ENCODE measurements around the gene SEC61A2.
A peak's percentile ranks its signal among the peaks of the same experiment; 100 is the strongest.

Gene SEC61A2

DNA sequence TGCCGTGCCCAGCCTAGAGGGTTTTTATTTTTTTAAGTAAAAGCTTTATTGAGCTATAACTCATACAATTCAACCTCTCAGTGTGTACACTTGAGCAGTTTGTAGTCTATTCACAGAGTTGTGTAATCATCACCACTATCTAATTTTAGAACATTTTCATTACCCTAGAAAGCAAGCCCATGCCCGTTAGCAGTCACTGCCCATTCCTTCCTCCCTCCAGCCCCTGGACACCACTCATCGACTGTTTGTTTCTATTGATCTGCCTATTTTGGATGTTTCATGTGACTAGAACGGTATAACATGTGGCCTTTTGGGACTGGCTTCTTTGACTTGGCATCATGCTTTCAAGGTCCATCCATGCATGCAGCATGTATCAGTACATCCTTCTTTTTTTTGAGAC is 25.7 kb upstream of the SEC61A2 start:
- TF ChIP-seq, protein P1, sequence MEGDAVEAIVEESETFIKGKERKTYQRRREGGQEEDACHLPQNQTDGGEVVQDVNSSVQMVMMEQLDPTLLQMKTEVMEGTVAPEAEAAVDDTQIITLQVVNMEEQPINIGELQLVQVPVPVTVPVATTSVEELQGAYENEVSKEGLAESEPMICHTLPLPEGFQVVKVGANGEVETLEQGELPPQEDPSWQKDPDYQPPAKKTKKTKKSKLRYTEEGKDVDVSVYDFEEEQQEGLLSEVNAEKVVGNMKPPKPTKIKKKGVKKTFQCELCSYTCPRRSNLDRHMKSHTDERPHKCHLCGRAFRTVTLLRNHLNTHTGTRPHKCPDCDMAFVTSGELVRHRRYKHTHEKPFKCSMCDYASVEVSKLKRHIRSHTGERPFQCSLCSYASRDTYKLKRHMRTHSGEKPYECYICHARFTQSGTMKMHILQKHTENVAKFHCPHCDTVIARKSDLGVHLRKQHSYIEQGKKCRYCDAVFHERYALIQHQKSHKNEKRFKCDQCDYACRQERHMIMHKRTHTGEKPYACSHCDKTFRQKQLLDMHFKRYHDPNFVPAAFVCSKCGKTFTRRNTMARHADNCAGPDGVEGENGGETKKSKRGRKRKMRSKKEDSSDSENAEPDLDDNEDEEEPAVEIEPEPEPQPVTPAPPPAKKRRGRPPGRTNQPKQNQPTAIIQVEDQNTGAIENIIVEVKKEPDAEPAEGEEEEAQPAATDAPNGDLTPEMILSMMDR (IDR thresholded peaks at IDR 0.05) = no peak

DNA sequence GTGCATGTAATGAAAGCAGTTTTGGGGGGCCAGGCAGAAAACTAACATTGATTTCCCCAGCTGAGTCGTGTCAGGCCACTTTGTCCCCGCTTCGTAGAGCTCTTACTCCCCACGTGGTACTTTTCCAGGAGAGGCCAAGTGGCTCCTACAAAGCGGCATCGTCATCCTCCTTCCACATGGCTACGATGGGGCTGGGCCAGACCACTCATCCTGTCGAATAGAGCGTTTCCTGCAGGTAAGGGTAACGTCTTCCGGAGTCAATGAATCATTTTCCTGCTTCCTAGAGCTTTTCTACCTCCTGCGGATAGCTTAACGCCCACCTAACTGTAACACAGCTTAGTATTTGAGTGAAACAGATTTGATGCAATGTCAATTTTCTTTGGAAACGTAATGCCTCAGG is 21.7 kb upstream of the SEC61A2 start:
- TF ChIP-seq, protein P1 (IDR thresholded peaks at IDR 0.05) = no peak

DNA sequence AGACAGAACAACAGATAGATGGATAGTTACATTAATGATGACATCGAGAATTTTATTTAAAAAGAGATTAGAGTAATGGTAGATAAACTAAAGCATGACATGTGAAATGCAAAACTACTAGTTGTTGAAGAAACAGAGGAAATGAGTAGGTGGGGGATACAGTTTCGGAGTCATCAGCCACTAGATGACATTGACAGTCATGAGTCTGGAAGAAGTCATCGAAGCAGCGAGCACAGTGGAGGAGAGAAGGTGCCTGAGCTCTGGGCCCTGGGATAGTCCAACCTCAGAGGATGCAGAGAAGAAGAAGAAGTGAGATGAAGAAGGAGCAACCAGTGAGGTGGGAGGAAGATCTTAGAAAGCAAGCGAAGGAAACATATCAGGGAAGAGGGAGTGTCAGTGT is 20.2 kb upstream of the SEC61A2 start:
- TF ChIP-seq, protein P1 (IDR thresholded peaks at IDR 0.05) = no peak

DNA sequence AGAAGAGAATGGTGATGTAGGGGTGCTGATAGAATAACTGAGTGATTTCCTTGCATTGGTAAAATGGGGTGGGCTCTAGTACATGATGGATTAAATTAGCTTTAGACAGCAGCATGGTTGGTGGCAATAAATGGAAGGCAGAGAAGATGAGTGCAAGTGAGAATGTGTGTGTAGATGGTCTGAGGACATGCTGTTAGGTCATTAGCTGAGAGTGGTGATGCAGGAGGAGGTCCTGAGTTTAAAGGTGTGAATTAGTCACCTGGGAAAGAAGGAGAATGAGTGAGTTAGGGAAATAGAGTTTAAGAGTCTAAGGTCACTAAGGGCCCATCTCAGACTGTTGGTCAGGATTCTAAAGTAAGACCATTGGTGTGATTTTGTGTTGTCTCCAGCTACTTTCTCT is 17.9 kb upstream of the SEC61A2 start:
- TF ChIP-seq, protein P1 (IDR thresholded peaks at IDR 0.05) = no peak

DNA sequence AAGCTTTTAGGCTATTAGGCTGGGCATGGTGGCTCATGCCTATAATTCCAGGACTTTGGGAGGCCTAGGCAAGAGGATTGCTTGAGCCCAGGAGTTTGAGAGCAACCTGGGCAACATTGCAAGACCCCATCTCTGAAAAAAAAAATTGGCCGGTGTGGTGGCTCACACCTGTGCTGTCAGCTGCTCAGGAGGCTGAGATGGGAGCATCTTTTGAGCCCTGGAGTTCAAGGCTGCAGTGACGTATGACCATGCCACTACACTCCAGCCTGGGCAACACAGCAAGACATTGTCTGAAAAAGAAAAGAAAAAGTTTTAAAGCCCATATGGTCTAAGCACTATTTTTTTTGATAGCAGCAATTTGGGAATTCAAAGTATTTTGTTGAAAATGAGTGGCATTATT is 15.8 kb upstream of the SEC61A2 start:
- TF ChIP-seq, protein P1 (IDR thresholded peaks at IDR 0.05) = no peak

DNA sequence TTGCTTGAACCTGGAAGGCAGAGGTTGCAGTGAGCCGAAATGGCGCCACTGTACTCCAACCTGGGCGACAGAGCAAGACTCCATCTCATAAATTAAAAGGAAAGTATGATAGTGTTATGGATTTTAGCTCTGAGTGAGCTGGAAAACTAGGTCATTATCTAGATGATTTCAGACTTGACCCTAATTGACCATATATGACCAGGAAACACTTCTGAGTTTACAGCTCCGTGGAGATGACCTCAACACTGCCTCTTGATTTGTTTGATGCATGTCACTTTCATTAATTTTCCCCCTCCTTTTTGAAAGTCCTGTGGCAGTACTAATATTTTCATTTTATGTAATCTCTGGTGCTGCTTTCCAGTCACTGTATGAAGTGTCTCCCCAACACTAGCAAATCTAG is 7.8 kb upstream of the SEC61A2 start:
- TF ChIP-seq, protein P1 (IDR thresholded peaks at IDR 0.05) = no peak

DNA sequence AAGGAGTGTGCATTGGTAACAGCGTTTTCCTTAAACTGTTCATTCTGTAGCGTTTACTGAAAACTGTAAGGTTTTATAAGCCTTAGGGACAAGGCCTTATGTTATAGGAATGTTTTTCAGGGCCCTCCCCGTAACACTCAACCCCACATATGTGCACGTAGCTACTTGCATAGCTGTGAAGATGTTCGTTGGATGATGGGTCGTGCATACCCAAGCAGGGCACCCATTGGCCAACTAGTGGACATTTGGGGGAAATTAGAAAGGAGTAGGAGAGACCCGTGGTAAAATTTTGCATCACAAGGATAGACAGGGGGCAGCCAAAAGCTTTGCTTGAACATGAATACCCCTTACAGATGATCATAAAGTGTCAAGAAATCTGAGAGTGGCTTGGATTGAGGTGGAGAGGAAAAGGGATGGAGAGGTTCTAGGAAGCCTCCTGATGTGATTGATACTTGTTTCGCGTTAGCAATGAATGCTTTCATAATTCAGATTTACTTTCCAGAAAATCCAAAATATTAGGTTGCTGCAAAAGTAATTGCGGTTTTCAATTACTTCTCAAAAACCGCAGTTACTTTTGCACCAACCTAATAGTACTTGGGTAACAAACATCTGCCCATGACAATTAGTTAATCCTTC is 878 bp downstream of the SEC61A2 start:
- TF ChIP-seq, protein P1 (IDR thresholded peaks at IDR 0.05) = peak; percentile 45; the same call in 1 of the 2 replicates

DNA sequence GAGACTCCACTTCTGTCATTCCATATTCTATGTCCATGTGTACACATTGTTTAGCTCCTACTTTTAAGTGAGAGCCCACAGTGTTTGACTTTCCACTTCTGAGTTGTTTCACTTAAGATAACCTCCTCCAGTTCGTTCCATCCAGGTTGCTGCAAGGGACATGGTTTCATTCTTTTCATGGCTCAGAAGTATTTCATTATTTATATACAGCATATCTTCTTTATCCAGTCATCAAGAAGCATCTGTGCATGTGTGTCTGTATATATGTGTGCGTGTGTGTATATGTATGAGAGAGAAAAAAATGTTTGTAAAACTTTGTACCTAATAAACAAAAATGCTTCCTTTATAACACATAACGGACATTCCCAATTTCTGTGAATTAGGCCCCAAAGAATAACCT is 6.2 kb downstream of the SEC61A2 start:
- TF ChIP-seq, protein P1 (IDR thresholded peaks at IDR 0.05) = no peak
